NB4 (cell line): ENCODE data around the gene C1orf122.

Experiments used
- CTCF ChIP-seq: IDR thresholded peaks from one replicate; pipeline ENCODE4 v1.5.1; 2012; ENCODE audit warnings: low read depth, low read length
- MAX ChIP-seq: IDR thresholded peaks from 2 replicates; pipeline ENCODE4 v1.6.1; 2011; ENCODE audit warnings: low read depth, low read length
- POLR2A ChIP-seq: IDR thresholded peaks from 2 replicates; pipeline ENCODE4 v1.6.1; 2011; ENCODE audit warnings: mild to moderate bottlenecking; ENCODE audit not compliant: insufficient read length; ENCODE audit errors: extremely low read depth

- TF ChIP-seq CTCF, result no peak
- no peak for TF ChIP-seq POLR2A
- no peak for TF ChIP-seq MAX
Observed at GRCh38 chr1:37851782-37852210, 44.2 kb downstream of the C1orf122 start.
